ENCODE data around the gene CFTR.

DNA sequence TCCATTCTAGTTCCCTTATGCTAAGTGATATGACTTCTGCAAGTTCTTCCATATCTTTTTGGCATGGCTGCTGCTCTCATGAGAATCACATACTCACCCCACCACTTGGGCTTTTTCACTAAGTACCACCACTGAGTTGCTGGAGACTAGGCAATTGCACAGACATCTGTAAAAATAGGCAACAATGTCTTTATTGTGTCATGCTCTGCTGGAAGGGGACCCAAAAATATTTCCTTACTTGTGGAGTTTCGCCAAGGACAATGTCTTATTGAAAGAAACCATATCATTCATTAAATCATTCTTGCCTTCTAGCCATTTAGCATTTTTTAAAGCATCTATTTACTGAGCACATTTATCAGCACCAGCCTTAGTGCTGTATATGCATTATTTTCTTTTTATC is 35.2 kb upstream of the CFTR start:
- TF ChIP-seq POLR2A (IDR thresholded peaks at IDR 0.05) (no peak), CTCF (IDR thresholded peaks at IDR 0.05) (no peak), EP300 (IDR thresholded peaks at IDR 0.05; ENCODE audit: low read depth) (no peak), POLR2AphosphoS5 (IDR thresholded peaks at IDR 0.05) (no peak)

Data from transverse colon (tissue), 4 donors.